Measurements from ENCODE around the gene ZBTB7B.

Gene ZBTB7B

DNA sequence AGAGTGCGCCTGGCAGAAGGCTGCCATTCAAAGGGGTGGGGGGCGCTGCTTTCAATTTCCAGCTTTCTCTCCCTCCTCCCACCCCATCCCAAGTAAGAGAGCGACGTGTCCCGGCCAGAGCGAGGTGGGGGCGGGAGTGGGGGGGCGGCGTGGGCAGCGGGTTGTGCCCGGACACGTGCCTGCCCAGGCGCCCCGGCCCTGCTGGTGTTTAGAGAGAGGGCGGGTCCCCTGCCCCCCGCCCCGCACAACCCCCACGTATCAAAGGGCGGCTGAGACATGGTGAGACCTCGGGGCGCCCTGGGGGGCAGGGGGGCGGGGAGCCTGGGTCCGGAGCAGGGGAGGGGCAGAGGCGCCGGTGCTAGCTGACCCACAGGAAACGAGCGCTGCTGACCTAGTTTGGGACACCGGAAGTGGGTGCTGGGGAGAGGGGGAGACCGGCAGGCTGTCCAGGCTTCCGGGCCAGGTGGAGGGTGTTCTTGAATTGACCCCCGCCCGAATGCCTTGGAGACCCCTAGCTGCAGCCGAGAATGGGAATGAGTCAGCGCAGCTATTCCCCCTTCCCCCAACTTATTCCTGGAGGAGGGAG is 1.3 kb downstream of the ZBTB7B start:
- no peak for DNase-seq (ENCODE audit: low read depth, low spot score)

DNA sequence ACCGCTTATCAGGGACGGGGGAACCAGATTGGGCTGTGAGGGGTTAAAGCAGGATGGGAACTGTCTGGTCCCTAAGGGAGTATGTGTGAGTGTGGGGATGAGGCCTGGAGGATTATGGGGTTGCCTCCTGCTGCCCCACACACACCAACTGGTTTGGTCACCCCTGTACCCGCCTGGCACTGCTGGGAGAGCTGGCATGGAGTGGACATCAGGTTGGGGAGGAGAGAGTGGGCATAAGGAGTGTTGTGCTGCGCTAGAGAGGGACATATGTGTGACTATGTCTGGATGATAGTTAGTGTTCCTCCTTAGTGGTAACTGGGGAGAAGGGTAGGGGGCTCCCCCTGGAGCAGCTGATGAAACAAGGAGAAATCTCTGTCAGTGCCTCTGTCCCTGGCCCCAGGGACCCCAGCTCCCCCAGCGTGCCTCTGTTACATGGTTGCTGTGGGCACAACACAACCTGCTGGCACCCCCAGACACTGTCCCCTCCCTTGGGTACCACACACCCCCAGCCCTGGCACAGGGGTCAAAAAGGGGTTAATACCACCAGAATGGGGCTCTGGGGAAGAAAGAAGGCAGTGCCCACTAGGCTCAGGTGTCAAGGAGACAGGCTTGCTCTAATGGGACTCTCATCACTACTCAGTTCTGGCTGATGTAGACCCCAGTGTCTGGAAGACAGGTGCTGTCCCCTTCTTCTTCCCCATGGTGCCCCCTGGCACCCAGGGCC is 1.9 kb downstream of the ZBTB7B start:
- DNase-seq (ENCODE audit: low read depth, low spot score) = no peak

DNA sequence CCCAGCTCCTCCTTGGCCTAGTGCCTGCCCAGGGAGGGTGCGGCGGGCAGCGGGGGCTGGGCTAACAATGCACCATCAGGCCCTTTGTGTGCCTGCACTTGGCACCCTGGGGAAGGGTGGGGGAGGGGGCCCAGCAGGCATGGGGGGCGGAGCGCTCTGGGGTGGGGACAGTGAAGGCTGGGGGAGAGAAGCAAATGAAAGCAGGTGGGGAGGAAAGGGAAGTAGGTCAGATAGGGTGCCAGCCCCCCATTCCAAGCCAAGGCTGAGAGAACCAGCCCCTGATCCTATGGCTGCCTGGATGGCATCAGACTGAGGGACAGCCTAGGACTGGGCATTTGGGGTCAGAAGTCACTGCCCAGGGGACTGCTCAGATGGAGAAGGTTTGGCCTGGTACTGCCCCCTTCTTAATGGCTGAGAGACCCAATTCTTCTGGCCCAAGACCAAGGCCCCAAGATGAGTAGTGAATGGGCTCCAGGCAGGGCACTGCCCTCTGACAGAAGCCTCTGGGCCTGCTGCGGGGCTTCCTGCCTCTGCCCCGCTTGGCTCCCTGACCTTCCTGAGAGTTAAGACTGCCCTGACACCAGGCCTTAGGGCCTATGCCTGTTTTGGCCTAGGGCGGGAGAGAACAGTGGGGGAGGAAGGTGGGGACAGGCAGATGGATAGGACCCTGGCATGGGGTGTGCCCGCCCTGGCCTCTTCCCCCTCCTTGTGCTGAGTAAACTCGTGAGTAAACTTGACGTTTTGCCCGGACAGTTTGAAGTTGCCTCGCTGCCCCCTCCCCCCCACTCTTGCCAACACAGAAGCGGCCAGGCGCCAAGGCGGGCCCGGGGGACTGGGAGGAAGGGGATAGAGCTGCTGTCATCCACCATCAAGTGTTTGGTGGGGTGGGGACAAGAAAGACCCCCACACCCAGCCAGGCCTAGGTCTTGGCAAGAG is 2.7 kb downstream of the ZBTB7B start:
- no peak for DNase-seq (ENCODE audit: low read depth, low spot score)

- no peak for DNase-seq (ENCODE audit: low read depth, low spot score)
Measured at GRCh38 chr1:155006601-155007101, 4.0 kb downstream of the ZBTB7B start.

DNA sequence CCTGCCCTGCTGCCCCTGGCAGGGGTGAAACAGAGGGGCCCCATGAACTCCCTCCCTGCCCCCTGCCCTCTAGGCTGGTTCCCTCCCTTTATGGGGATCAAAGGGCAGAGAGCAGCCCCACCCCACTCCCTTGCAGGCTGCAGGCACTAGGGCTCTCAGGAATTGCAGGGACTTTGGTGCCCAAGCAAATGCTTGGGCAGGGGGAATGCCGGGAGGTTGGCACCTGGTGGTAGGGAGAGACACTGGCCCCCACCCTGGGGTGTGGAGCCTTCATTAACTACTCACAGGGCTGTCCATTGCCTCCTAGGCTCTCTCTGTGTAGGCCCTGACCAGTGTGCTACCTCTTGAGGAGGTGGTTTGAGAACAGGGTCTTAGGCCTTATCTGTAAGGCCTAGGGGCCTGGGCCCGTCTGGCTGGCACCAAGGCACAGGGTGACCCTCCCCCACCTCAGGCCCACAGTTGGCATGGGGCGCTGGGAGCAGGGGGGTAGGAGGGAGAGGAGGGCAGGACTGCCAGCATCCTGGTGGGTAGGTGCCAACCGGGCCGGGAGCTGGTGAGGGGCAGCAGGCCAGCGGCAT is 4.7 kb downstream of the ZBTB7B start:
- no peak for DNase-seq (ENCODE audit: low read depth, low spot score)

DNA sequence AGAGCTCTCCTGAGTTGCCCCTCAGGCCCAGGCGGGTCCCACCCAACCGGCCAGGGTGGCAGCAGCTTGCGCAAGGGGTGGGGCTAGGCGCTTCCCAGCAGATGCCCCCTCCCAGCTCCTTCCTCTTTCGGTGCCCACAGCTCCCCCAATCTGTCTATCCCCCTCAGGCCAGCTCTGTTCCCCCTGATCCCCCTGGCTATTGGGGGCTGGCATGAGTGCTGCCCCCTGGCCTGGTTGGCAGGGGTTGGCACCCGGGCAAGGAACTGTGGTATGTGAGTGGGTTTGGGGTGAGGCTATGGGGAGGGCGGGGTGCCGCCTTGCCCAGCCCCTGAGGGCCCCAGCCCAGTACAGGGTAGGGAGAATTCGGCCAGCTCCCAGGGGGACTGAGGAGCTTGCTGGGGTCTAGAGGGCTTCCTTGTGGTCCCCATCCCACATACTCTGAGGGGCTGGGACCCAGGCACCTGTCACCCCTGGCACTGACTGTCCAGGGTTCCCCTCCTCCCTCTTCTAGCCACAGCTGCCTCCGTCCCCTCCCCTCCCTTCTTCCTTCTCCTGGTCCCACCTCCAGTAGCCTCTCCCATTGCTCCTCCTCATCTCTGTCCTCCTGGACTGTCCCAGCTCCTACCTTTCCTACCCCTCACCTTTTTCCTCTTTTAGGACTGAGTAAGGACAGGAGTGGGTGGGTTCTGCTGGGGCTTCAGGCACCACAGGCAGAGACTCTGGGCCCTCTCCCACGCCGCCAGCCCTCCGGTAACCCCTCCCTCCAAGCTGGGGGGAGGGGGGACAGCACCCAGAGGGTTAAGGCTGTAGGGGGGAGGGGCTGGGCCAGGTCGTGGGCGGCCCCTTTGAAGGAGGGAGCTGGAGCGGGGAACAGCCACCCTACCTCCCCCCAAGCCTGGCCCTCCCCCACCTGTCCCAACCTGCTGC is 5.7 kb downstream of the ZBTB7B start:
- no peak for DNase-seq (ENCODE audit: low read depth, low spot score)

GRCh38 chr1:155009221-155009711 is 6.7 kb downstream of the ZBTB7B start:
- no peak for DNase-seq (ENCODE audit: low read depth, low spot score)

- no peak for DNase-seq (ENCODE audit: low read depth, low spot score)
Measured at GRCh38 chr1:155009742-155010141, 7.1 kb downstream of the ZBTB7B start.

GRCh38 chr1:155010211-155010918 is 7.8 kb downstream of the ZBTB7B start:
- DNase-seq (ENCODE audit: low read depth, low spot score) = no peak

- DNase-seq (ENCODE audit: low read depth, low spot score) = no peak
Measured at GRCh38 chr1:155011004-155011416, 8.4 kb downstream of the ZBTB7B start.

GRCh38 chr1:155011437-155012025 is 8.9 kb downstream of the ZBTB7B start:
- DNase-seq (ENCODE audit: low read depth, low spot score) = no peak

DNA sequence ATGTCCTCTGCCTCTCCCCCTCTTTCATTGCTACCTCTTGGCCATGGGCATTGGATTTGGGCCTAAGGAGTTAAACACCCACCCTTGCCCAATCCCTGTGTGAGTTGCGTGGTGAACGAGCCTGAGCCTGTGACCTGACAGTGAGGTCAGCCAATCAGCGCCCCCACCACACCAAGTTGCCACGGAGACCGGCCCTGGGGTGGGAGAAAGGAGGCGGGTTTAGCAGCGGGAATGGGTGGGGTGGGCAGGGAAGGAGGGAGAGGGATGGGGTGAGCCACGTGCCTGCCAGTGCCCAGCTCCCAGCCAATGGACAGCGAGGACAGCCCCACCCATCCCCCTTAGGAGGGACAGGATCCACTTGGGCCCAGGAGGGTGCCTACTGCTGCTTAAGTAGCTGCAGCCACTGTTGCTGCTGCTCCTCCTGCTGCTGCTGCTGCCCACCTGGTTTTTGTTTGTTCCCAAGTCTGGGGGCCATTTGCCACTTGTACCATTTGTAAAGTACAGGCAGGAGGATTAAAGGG is 9.5 kb downstream of the ZBTB7B start:
- DNase-seq (ENCODE audit: low read depth, low spot score) = no peak

- DNase-seq (ENCODE audit: low read depth, low spot score) = no peak
Measured at GRCh38 chr1:155012776-155013602, 10.4 kb downstream of the ZBTB7B start.

- no peak for DNase-seq (ENCODE audit: low read depth, low spot score)
Measured at GRCh38 chr1:155013632-155014031, 11.0 kb downstream of the ZBTB7B start.

GRCh38 chr1:155014709-155015508 is 12.3 kb downstream of the ZBTB7B start:
- DNase-seq (ENCODE audit: low read depth, low spot score) = no peak

DNA sequence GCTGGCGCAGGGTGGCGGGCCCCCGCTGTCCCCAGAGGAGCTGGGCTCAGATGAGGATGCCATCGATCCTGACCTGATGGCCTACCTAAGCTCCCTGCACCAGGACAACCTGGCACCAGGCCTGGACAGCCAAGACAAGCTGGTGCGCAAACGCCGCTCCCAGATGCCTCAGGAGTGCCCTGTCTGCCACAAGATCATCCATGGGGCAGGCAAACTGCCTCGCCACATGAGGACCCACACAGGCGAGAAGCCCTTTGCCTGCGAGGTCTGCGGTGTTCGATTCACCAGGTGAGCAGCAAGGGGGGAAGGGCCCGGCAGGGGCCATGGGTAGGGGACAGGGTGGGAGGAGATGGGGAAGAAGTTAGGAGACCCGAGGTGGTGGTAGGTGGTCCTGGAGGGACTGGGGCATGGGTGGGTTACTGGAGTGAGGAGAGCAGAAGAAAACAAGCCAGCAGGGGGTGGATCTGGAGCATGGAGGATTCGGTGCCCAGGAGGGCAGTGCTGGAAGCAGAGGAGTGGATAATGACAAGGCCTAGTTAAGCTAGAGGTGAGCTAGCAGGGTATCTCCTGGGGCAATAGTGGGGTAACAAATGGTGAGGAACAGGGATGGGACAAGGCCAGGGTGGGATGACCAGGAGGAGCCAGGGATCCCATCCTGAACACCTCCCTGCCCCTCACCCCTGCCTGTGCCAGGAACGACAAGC is 13.1 kb downstream of the ZBTB7B start:
- no peak for DNase-seq (ENCODE audit: low read depth, low spot score)

- no peak for DNase-seq (ENCODE audit: low read depth, low spot score)
Measured at GRCh38 chr1:155016231-155016831, 13.7 kb downstream of the ZBTB7B start.
